MM.1S (cell line): ENCODE data around the gene SEM1.

Experiments used
- EZH2 ChIP-seq: fragments of 300-600 bp; sonication (generic); optimal IDR thresholded peaks from 2 replicates; pipeline ENCODE3; 2017; ENCODE audit warnings: low read depth, mild to moderate bottlenecking, antibody characterized with exemption, low read length, mixed read lengths
- EZH2phosphoT487 ChIP-seq: fragments of 300-600 bp; sonication (generic); IDR thresholded peaks from 2 replicates; pipeline ENCODE4 v1.6.1; 2018; ENCODE audit warnings: antibody characterized with exemption, low read length
- TF ChIP-seq, protein P1 (sequence below): fragments of 300-600 bp; sonication (generic); IDR thresholded peaks from 2 replicates; pipeline ENCODE4 v1.5.1; 2016; ENCODE audit warnings: antibody characterized with exemption, low read length, mixed read lengths

DNA sequence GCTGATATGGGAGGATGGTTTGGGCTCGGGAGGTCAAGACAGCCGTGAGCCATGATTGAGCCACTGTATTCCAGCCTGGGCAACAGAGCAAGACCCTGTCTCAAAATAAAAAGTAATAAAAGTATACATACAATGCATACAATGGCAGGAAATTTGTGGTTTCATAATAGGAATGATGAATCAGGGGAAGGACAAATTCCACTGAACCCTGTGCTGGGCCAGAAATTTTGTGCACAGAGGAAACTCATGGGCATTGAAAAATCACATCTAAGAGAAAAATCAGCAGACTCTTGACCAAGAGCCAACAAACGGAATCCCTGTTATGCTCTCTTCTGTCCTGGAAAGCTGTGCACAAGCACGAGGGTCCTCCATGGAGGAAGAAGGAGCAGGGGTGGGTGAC is 35.1 kb downstream of the SEM1 start:
- TF ChIP-seq, protein P1, sequence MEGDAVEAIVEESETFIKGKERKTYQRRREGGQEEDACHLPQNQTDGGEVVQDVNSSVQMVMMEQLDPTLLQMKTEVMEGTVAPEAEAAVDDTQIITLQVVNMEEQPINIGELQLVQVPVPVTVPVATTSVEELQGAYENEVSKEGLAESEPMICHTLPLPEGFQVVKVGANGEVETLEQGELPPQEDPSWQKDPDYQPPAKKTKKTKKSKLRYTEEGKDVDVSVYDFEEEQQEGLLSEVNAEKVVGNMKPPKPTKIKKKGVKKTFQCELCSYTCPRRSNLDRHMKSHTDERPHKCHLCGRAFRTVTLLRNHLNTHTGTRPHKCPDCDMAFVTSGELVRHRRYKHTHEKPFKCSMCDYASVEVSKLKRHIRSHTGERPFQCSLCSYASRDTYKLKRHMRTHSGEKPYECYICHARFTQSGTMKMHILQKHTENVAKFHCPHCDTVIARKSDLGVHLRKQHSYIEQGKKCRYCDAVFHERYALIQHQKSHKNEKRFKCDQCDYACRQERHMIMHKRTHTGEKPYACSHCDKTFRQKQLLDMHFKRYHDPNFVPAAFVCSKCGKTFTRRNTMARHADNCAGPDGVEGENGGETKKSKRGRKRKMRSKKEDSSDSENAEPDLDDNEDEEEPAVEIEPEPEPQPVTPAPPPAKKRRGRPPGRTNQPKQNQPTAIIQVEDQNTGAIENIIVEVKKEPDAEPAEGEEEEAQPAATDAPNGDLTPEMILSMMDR: no peak
- TF ChIP-seq EZH2: no peak
- no peak for TF ChIP-seq EZH2phosphoT487
